HCT116 (cell line): ENCODE results near the gene TMEM51. TPM values are rescaled to one million over a fixed set of nuclear protein-coding genes. Genes with fewer than 3 reads are reported as not detected.

ENCODE experiments used
- ATAC-seq: fragments of 200-7000 bp; cut with Tn5 transposase; 2 replicates; pipeline ENCODE4 v1.9.1; 2020; ENCODE audit warnings: mild to moderate bottlenecking, moderate library complexity
- BruUV-seq: library from RNA; stranded (reverse); fragments of 400-500 nt; replicated peaks from 2 replicates; lab custom pipeline; 2021; lab: Mats Ljungman, UMichigan
- CTCF ChIA-PET: fragments of 300-600 bp; sonication (Branson Sonifier 250); formaldehyde crosslinking; loops from one replicate; lab custom pipeline; 2021; ENCODE audit warnings: antibody characterized with exemption; lab: Charles Lee
- POLR2A ChIA-PET: fragments of 300-600, 350-600 bp; sonication (Branson Sonifier 250); formaldehyde crosslinking; loops from one replicate; lab custom pipeline; 2021; ENCODE audit warnings: antibody characterized with exemption; lab: Charles Lee
- RAD21 ChIA-PET, 2 experiments: fragments of 300-600 bp; sonication (Branson Sonifier 250); formaldehyde crosslinking; loops; one replicate each; lab custom pipeline; 2023; ENCODE audit warnings: low total read pairs in 2 of 2; ENCODE audit not compliant: uncharacterized antibody in 2 of 2, unreplicated experiment in 2 of 2, low non-redundant PET in 1 of 2; lab: Charles Lee
- DNase-seq: peaks from one replicate; pipeline ENCODE4 v3.0.0-alpha.2; 2010; ENCODE audit warnings: low read depth, low spot score
- H2AFZ ChIP-seq: fragments of 200-600 bp; shearing (Covaris generic), sonication (generic); 2 replicates; pipeline ENCODE4 v1.6.1; 2017; ENCODE audit warnings: low read depth, mixed run types, mixed read lengths, antibody characterized with exemption, low read length; ENCODE audit not compliant: poor library complexity, severe bottlenecking
- H3K27ac ChIP-seq: 2 replicates; pipeline ENCODE4 v1.5.1; 2012; ENCODE audit warnings: low read depth, low read length
- H3K27me3 ChIP-seq: fragments of 200-600 bp; sonication (generic); 2 replicates; pipeline ENCODE4 v1.6.1; 2016; ENCODE audit warnings: mixed run types, low read length, mixed read lengths; ENCODE audit not compliant: insufficient read depth
- H3K36me3 ChIP-seq, 2 experiments: fragments of 200-500 bp in 1 of 2; fragments of 200-600 bp in 1 of 2; sonication (Bioruptor generic) in 1 of 2; sonication (generic) in 1 of 2; 2 replicates each; pipeline versions ENCODE4 v1.5.1 to v1.6.1; 2014 to 2016; ENCODE audit warnings: low read length in 2 of 2, inconsistent platforms in 1 of 2, mixed read lengths in 1 of 2, mixed run types in 1 of 2; ENCODE audit not compliant: insufficient read depth in 2 of 2, control insufficient read depth in 1 of 2
- H3K4me1 ChIP-seq, 2 experiments: fragments of 200-600 bp in 1 of 2; sonication (generic) in 1 of 2; 2 replicates each; pipeline versions ENCODE4 v1.5.1 to v1.6.1; 2012 to 2017; ENCODE audit warnings: low read length in 2 of 2, inconsistent platforms in 1 of 2, mild to moderate bottlenecking in 1 of 2, mixed read lengths in 1 of 2, mixed run types in 1 of 2, moderate library complexity in 1 of 2; ENCODE audit not compliant: insufficient read depth in 2 of 2, control insufficient read depth in 1 of 2
- H3K4me2 ChIP-seq: fragments of 200-600 bp; sonication (generic); 2 replicates; pipeline ENCODE4 v1.6.1; 2017; ENCODE audit warnings: mixed run types, low read length, mixed read lengths
- H3K4me3 ChIP-seq, 2 experiments: fragments of 200-600 bp in 1 of 2; sonication (generic) in 1 of 2; replicated peaks in 1 of 2; 2 replicates each; pipeline ENCODE4 v1.5.1; 2011 to 2016; ENCODE audit warnings: low read length in 2 of 2, control low read depth in 1 of 2, low read depth in 1 of 2, mild to moderate bottlenecking in 1 of 2, mixed read lengths in 1 of 2, mixed run types in 1 of 2
- H3K79me2 ChIP-seq: fragments of 200-600 bp; sonication (generic); 2 replicates; pipeline ENCODE4 v1.6.1; 2017; ENCODE audit warnings: mild to moderate bottlenecking, mixed run types, low read length, moderate library complexity, mixed read lengths; ENCODE audit not compliant: insufficient read depth
- H3K9ac ChIP-seq: fragments of 200-600 bp; sonication (generic); 2 replicates; pipeline ENCODE4 v1.6.1; 2016; ENCODE audit warnings: low read length, mixed read lengths
- H3K9me2 ChIP-seq: fragments of 200-600 bp; sonication (generic), shearing (Covaris generic); 2 replicates; pipeline ENCODE4 v1.6.1; 2017; ENCODE audit warnings: mixed run types, mild to moderate bottlenecking, moderate library complexity; ENCODE audit not compliant: insufficient read depth
- H3K9me3 ChIP-seq, 2 experiments: fragments of 200-500 bp in 1 of 2; fragments of 200-600 bp in 1 of 2; sonication (Bioruptor generic) in 1 of 2; sonication (generic) in 1 of 2; 2 replicates each; pipeline ENCODE4 v1.6.1; 2014 to 2017; ENCODE audit warnings: low read length in 2 of 2, mixed read lengths in 2 of 2, inconsistent platforms in 1 of 2, low read depth in 1 of 2, mild to moderate bottlenecking in 1 of 2, mixed run types in 1 of 2, moderate library complexity in 1 of 2; ENCODE audit not compliant: control insufficient read depth in 1 of 2, insufficient read depth in 1 of 2
- H4K20me1 ChIP-seq: fragments of 200-600 bp; sonication (generic), shearing (Covaris generic); 2 replicates; pipeline ENCODE4 v1.6.1; 2017; ENCODE audit warnings: mixed run types, mild to moderate bottlenecking, moderate library complexity; ENCODE audit not compliant: insufficient read depth
- CBX3 ChIP-seq: IDR thresholded peaks from 2 replicates; pipeline ENCODE4 v1.6.1; 2012; ENCODE audit warnings: low read depth
- ELF1 ChIP-seq: IDR thresholded peaks from 2 replicates; pipeline ENCODE4 v1.6.1; 2012; ENCODE audit warnings: low read depth, borderline replicate concordance
- FOSL1 ChIP-seq: IDR thresholded peaks from 2 replicates; pipeline ENCODE4 v1.6.1; 2012; ENCODE audit warnings: low read depth
- intact Hi-C: fragments of 100-400 bp; cut with micrococcal nuclease; formaldehyde crosslinking; loops from 2 replicates; pipeline ENCODE4 v1.10.0; 2022
- total RNA-seq: library from RNA; stranded (reverse); gene quantifications from one replicate; pipeline ENCODE4 v1.2.1, GENCODE V29; 2021; ENCODE audit not compliant: unreplicated experiment

The TMEM51 gene
- total RNA-seq, 1 experiment from 2014 or later: 16.6 TPM

- no peaks in the 10 kb centered on the region for H3K79me2 ChIP-seq
- H3K4me2 ChIP-seq: no peak overlapping the region
- H4K20me1 ChIP-seq: no peaks in the 10 kb centered on the region
- no peaks in the 10 kb centered on the region for H3K27me3 ChIP-seq
- H3K9me2 ChIP-seq: no peaks in the 10 kb centered on the region
- TF ChIP-seq CBX3: no peak
- no peak for TF ChIP-seq ELF1
- TF ChIP-seq, all 23 proteins: peak for 0
- Histone ChIP-seq H3K9ac (no peak overlapping the region), H2AFZ (no peak overlapping the region), H3K36me3 (no peaks in the 10 kb centered on the region), H3K4me1 (no peaks in the 10 kb centered on the region), H3K9me3 (peaks cover 3 to 7% of the 10 kb centered on the region in 2 experiments; a peak in 1 of 4 replicates), H3K27ac (no peak overlapping the region), H3K4me3 (no peak overlapping the region)
- intact Hi-C loops: loop anchor here (10.0 kb wide), 2 partner anchors 332 to 542 kb away; no protein-coding TSS in a partner anchor
- ATAC-seq: no peak
- RAD21 ChIA-PET: no interaction called here
- DNase-seq: no peak
- CTCF ChIA-PET: no interaction called here
- BruUV-seq: no TSS peak
- POLR2A ChIA-PET: no interaction called here
These were observed 46.4 kb upstream of the TMEM51 start for GRCh38 chr1:15107058-15107687.

GRCh38 chr1:15107911-15108310 lies 45.6 kb upstream of the TMEM51 start:
- ATAC-seq: no peak
- RAD21 ChIA-PET: no interaction called here

More at GRCh38 chr1:15107911-15108310, 45.6 kb upstream of the TMEM51 start:
- H3K4me2 ChIP-seq: no peak overlapping the region
- H3K79me2 ChIP-seq: no peaks in the 10 kb centered on the region
- no peaks in the 10 kb centered on the region for H3K27me3 ChIP-seq
- intact Hi-C loops: loop anchor here (10.0 kb wide), 2 partner anchors 333 to 543 kb away; no protein-coding TSS in a partner anchor
- no peak for DNase-seq
- no peaks in the 10 kb centered on the region for H4K20me1 ChIP-seq
- H3K9me3 ChIP-seq: peaks cover 3 to 7% of the 10 kb centered on the region in 2 experiments; a peak in 1 of 4 replicates
- H3K36me3 ChIP-seq: no peaks in the 10 kb centered on the region
- H2AFZ ChIP-seq: no peak overlapping the region
- no peaks in the 10 kb centered on the region for H3K4me1 ChIP-seq
- H3K27ac ChIP-seq: no peak overlapping the region
- no peak overlapping the region for H3K4me3 ChIP-seq
- no TSS peak for BruUV-seq
- no peaks in the 10 kb centered on the region for H3K9me2 ChIP-seq
- no peak overlapping the region for H3K9ac ChIP-seq
- POLR2A ChIA-PET: no interaction called here
- no peak for TF ChIP-seq FOSL1
- CTCF ChIA-PET: no interaction called here
